ENCODE results near the gene GZMA. TPM values are rescaled to one million over a fixed set of nuclear protein-coding genes. Genes with fewer than 3 reads are reported as not detected.

GZMA gene
- not detected in 2 replicates for total RNA-seq (2014; rRNA removed; shearing (Covaris generic); ENCODE audit: low replicate concordance)

- H3K27ac ChIP-seq (ENCODE audit: low read length): no peak within 1 kb of the TSS
- no peak within 1 kb of the TSS for H3K9ac ChIP-seq (ENCODE audit: low read length)
- no peaks in the 10 kb centered on the region for H3K27me3 ChIP-seq (ENCODE audit: low read length)
- no peak within 1 kb of the TSS for H3K4me3 ChIP-seq (ENCODE audit: low read length)
- no peaks in the 10 kb centered on the region for H3K9me2 ChIP-seq (replicated peaks; ENCODE audit: insufficient read depth, low read length)
- H3K79me2 ChIP-seq (ENCODE audit: low read length): no peaks in the 10 kb centered on the region
- no peak within 1 kb of the TSS for H3K4me2 ChIP-seq (ENCODE audit: low read depth, low read length, poor library complexity, severe bottlenecking)
- H4K20me1 ChIP-seq (ENCODE audit: insufficient read depth, low read depth, low read length): no peaks in the 10 kb centered on the region
- no peak within 1 kb of the TSS for H2AFZ ChIP-seq (ENCODE audit: low read length)
- no peaks in the 10 kb centered on the region for H3K36me3 ChIP-seq (ENCODE audit: insufficient read depth, low read length)
- H3K9me3 ChIP-seq (ENCODE audit: low read length): no peaks in the 10 kb centered on the region
- H3K4me1 ChIP-seq (ENCODE audit: low read length): no peaks in the 10 kb centered on the region
- no peak for DNase-seq
Observed at GRCh38 chr5:55102348-55102747, at the start of gene GZMA. GZMA (plus strand) TSS chr5:55102646; CDS start chr5:55102683, 37 bp downstream.

GRCh38 chr5:55055183-55055582 lies 47.3 kb upstream of the GZMA start:
- Histone ChIP-seq H3K4me3 (ENCODE audit: low read length) (no peak overlapping the region), H4K20me1 (ENCODE audit: insufficient read depth, low read depth, low read length) (no peaks in the 10 kb centered on the region), H3K27ac (ENCODE audit: low read length) (no peak overlapping the region), H3K4me2 (ENCODE audit: low read depth, low read length, poor library complexity, severe bottlenecking) (no peak overlapping the region), H3K4me1 (ENCODE audit: low read length) (no peaks in the 10 kb centered on the region), H3K36me3 (ENCODE audit: insufficient read depth, low read length) (no peaks in the 10 kb centered on the region), H3K9me3 (ENCODE audit: low read length) (no peaks in the 10 kb centered on the region), H3K27me3 (ENCODE audit: low read length) (no peaks in the 10 kb centered on the region), H3K79me2 (ENCODE audit: low read length) (no peaks in the 10 kb centered on the region), H2AFZ (ENCODE audit: low read length) (no peak overlapping the region), H3K9me2 (replicated peaks; ENCODE audit: insufficient read depth, low read length) (no peaks in the 10 kb centered on the region; the same call in 1 of the 2 replicates), H3K9ac (ENCODE audit: low read length) (no peak overlapping the region)
- DNase-seq: no peak

GRCh38 chr5:55062039-55062779 lies 40.2 kb upstream of the GZMA start:
- Histone ChIP-seq H3K9me3 (ENCODE audit: low read length) (no peaks in the 10 kb centered on the region), H3K9ac (ENCODE audit: low read length) (no peak overlapping the region), H3K36me3 (ENCODE audit: insufficient read depth, low read length) (no peaks in the 10 kb centered on the region), H3K4me1 (ENCODE audit: low read length) (no peaks in the 10 kb centered on the region), H4K20me1 (ENCODE audit: insufficient read depth, low read depth, low read length) (no peaks in the 10 kb centered on the region), H3K79me2 (ENCODE audit: low read length) (no peaks in the 10 kb centered on the region), H3K4me3 (ENCODE audit: low read length) (no peak overlapping the region), H3K4me2 (ENCODE audit: low read depth, low read length, poor library complexity, severe bottlenecking) (no peak overlapping the region), H2AFZ (ENCODE audit: low read length) (no peak overlapping the region), H3K27me3 (ENCODE audit: low read length) (no peaks in the 10 kb centered on the region), H3K9me2 (replicated peaks; ENCODE audit: insufficient read depth, low read length) (no peaks in the 10 kb centered on the region), H3K27ac (ENCODE audit: low read length) (no peak overlapping the region)
- DNase-seq: no peak

GRCh38 chr5:55063220-55063863 lies 39.1 kb upstream of the GZMA start:
- Histone ChIP-seq H3K9ac (ENCODE audit: low read length) (no peak overlapping the region), H2AFZ (ENCODE audit: low read length) (no peak overlapping the region), H3K4me3 (ENCODE audit: low read length) (no peak overlapping the region), H3K9me3 (ENCODE audit: low read length) (no peaks in the 10 kb centered on the region), H4K20me1 (ENCODE audit: insufficient read depth, low read depth, low read length) (no peaks in the 10 kb centered on the region), H3K9me2 (replicated peaks; ENCODE audit: insufficient read depth, low read length) (no peaks in the 10 kb centered on the region), H3K27me3 (ENCODE audit: low read length) (no peaks in the 10 kb centered on the region), H3K4me2 (ENCODE audit: low read depth, low read length, poor library complexity, severe bottlenecking) (no peak overlapping the region), H3K4me1 (ENCODE audit: low read length) (no peaks in the 10 kb centered on the region), H3K79me2 (ENCODE audit: low read length) (no peaks in the 10 kb centered on the region), H3K27ac (ENCODE audit: low read length) (no peak overlapping the region), H3K36me3 (ENCODE audit: insufficient read depth, low read length) (no peaks in the 10 kb centered on the region)
- DNase-seq: no peak

GRCh38 chr5:55063899-55064298 lies 38.5 kb upstream of the GZMA start:
- H3K79me2 ChIP-seq (ENCODE audit: low read length): no peaks in the 10 kb centered on the region
- H2AFZ ChIP-seq (ENCODE audit: low read length): no peak overlapping the region
- no peak overlapping the region for H3K4me2 ChIP-seq (ENCODE audit: low read depth, low read length, poor library complexity, severe bottlenecking)
- H3K9me3 ChIP-seq (ENCODE audit: low read length): no peaks in the 10 kb centered on the region
- no peaks in the 10 kb centered on the region for H4K20me1 ChIP-seq (ENCODE audit: insufficient read depth, low read depth, low read length)
- no peaks in the 10 kb centered on the region for H3K4me1 ChIP-seq (ENCODE audit: low read length)
- H3K36me3 ChIP-seq (ENCODE audit: insufficient read depth, low read length): no peaks in the 10 kb centered on the region
- DNase-seq: no peak
- H3K9me2 ChIP-seq (replicated peaks; ENCODE audit: insufficient read depth, low read length): no peaks in the 10 kb centered on the region
- no peak overlapping the region for H3K27ac ChIP-seq (ENCODE audit: low read length)
- no peak overlapping the region for H3K9ac ChIP-seq (ENCODE audit: low read length)
- H3K4me3 ChIP-seq (ENCODE audit: low read length): no peak overlapping the region
- H3K27me3 ChIP-seq (ENCODE audit: low read length): no peaks in the 10 kb centered on the region

GRCh38 chr5:55064523-55064922 lies 37.9 kb upstream of the GZMA start:
- no peaks in the 10 kb centered on the region for H3K36me3 ChIP-seq (ENCODE audit: insufficient read depth, low read length)
- no peaks in the 10 kb centered on the region for H3K27me3 ChIP-seq (ENCODE audit: low read length)
- no peak overlapping the region for H3K4me3 ChIP-seq (ENCODE audit: low read length)
- no peaks in the 10 kb centered on the region for H4K20me1 ChIP-seq (ENCODE audit: insufficient read depth, low read depth, low read length)
- H3K4me1 ChIP-seq (ENCODE audit: low read length): no peaks in the 10 kb centered on the region
- H3K79me2 ChIP-seq (ENCODE audit: low read length): no peaks in the 10 kb centered on the region
- no peak overlapping the region for H2AFZ ChIP-seq (ENCODE audit: low read length)
- no peaks in the 10 kb centered on the region for H3K9me3 ChIP-seq (ENCODE audit: low read length)
- DNase-seq: no peak
- no peaks in the 10 kb centered on the region for H3K9me2 ChIP-seq (replicated peaks; ENCODE audit: insufficient read depth, low read length)
- no peak overlapping the region for H3K9ac ChIP-seq (ENCODE audit: low read length)
- no peak overlapping the region for H3K4me2 ChIP-seq (ENCODE audit: low read depth, low read length, poor library complexity, severe bottlenecking)
- no peak overlapping the region for H3K27ac ChIP-seq (ENCODE audit: low read length)

- Histone ChIP-seq H3K9ac (ENCODE audit: low read length) (no peak overlapping the region), H3K9me3 (ENCODE audit: low read length) (no peaks in the 10 kb centered on the region), H3K27me3 (ENCODE audit: low read length) (no peaks in the 10 kb centered on the region), H3K4me3 (ENCODE audit: low read length) (no peak overlapping the region), H3K4me1 (ENCODE audit: low read length) (no peaks in the 10 kb centered on the region), H2AFZ (ENCODE audit: low read length) (no peak overlapping the region), H3K36me3 (ENCODE audit: insufficient read depth, low read length) (no peaks in the 10 kb centered on the region), H3K4me2 (ENCODE audit: low read depth, low read length, poor library complexity, severe bottlenecking) (no peak overlapping the region), H3K27ac (ENCODE audit: low read length) (no peak overlapping the region), H4K20me1 (ENCODE audit: insufficient read depth, low read depth, low read length) (no peaks in the 10 kb centered on the region), H3K79me2 (ENCODE audit: low read length) (no peaks in the 10 kb centered on the region), H3K9me2 (replicated peaks; ENCODE audit: insufficient read depth, low read length) (no peaks in the 10 kb centered on the region)
- no peak for DNase-seq
Observed at GRCh38 chr5:55066277-55066676, 36.2 kb upstream of the GZMA start.

GRCh38 chr5:55070968-55071367 lies 31.5 kb upstream of the GZMA start:
- Histone ChIP-seq H3K4me1 (ENCODE audit: low read length) (no peaks in the 10 kb centered on the region), H3K9ac (ENCODE audit: low read length) (no peak overlapping the region), H2AFZ (ENCODE audit: low read length) (no peak overlapping the region), H3K4me3 (ENCODE audit: low read length) (no peak overlapping the region), H3K27me3 (ENCODE audit: low read length) (no peaks in the 10 kb centered on the region), H3K9me3 (ENCODE audit: low read length) (no peaks in the 10 kb centered on the region), H3K27ac (ENCODE audit: low read length) (no peak overlapping the region), H4K20me1 (ENCODE audit: insufficient read depth, low read depth, low read length) (no peaks in the 10 kb centered on the region), H3K4me2 (ENCODE audit: low read depth, low read length, poor library complexity, severe bottlenecking) (no peak overlapping the region), H3K9me2 (replicated peaks; ENCODE audit: insufficient read depth, low read length) (no peaks in the 10 kb centered on the region), H3K79me2 (ENCODE audit: low read length) (no peaks in the 10 kb centered on the region), H3K36me3 (ENCODE audit: insufficient read depth, low read length) (no peaks in the 10 kb centered on the region)
- DNase-seq: no peak
